ENCODE measurements around the gene IDE.
"Not testable (repeated sequence)": the region's sequence is repeated elsewhere in the genome, so short reads cannot be mapped to it uniquely, and the experiment has no call there.

The IDE gene

DNA sequence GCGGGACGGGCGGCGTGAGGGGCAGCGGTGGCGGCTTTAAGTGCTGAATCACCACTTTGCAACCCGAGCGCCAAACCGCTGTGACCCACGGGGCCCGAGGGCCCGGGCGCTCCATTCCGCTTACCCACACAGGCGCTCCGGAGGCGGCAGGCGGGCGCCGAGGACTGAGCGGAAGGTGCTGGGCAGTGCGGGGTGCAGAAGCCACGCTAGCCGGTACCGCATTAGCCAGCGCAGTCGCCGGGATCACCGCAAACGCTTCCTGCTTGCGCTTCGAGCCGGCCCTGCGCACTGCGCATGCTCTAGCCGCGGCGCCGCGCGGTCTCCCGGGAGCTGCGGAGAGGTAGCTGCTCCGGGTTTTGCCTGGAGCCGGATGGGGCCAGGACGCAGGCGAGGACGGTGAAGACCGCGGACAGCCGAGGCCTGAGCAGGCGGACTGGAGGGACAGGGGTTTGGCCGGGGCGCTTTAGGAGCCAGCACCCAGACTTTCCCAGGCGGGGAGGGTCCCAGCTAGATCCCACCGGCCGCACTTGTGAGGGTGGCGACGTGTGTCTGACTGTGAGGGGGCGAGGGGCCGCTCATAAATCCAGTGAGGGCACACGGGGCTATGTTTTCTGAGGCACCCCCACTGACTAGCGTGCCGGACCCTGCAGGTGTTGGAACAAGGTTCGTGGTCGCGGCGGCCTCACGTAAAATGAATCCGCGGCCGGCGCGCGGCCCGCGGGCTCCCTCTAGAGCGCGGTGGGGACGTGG lies at the start of gene IDE:
Gene IDE, minus strand, starts transcription at position 296 of the 750 bp plus-strand sequence. Its CDS starts 74 bp downstream, at position 222.
- peak; percentile 88 to 90 for DNase-seq

- DNase-seq, result no peak
Observed at GRCh38 chr10:92619368-92619767, 45.5 kb upstream of the IDE start.

DNA sequence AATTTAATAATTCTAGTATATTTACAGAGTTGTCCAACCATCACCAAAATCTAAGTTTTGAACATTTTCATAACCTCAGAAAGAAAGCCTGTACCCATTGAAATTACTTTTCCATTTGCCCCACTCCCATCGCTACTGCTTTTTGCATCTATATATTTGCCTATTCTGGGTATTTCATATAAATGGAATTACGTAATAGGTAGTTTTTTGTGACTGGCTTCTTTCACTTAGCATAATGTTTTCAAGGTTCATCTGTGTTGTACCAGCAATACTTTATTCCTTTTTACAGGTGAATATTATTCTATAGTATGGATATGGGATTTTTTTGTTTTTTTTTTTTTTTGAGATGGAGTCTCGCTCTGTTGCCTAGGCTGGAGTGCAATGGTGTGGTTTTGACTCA lies 41.6 kb upstream of the IDE start:
- no peak for DNase-seq

DNA sequence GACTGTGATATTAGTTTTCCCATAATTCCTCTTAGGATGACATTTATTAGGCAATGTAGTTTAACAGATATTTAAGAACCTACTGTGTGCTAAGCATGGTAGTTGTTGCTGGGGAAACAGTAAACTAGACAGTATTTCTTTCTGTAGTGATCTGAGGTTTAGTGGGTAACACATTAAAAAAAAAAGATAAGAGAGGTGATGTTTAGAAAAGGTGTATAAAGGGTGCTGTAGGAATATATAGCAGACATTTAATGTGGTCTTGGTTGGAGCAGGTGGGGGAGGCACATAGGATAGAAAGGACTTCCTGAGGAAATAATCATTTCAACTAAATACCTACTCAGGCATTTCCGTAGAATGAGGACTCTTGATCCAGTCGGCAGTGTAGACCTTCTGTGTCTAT lies 30.9 kb upstream of the IDE start:
- DNase-seq, result no peak

DNA sequence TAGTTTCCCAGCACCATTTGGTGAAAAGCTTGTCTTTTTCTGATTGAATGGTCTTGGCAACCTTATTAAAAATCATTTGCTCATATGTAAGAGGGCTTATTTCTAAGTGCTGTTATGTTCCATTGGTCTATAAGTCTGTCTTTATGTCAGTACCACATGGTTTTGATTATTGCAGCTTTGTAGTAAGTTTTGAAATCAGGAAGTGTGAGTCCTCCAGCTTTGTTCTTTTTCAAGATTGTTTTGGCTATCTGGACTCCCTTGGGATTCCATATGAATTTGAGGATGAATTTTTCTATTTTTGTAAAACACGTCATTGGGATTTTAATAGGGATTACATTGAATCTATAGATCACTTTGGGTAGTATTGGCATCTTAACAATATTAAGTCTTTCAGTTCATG lies 24.4 kb upstream of the IDE start:
- DNase-seq, result no peak

- DNase-seq, result no peak
Observed at GRCh38 chr10:92595505-92595904, 21.6 kb upstream of the IDE start.

DNA sequence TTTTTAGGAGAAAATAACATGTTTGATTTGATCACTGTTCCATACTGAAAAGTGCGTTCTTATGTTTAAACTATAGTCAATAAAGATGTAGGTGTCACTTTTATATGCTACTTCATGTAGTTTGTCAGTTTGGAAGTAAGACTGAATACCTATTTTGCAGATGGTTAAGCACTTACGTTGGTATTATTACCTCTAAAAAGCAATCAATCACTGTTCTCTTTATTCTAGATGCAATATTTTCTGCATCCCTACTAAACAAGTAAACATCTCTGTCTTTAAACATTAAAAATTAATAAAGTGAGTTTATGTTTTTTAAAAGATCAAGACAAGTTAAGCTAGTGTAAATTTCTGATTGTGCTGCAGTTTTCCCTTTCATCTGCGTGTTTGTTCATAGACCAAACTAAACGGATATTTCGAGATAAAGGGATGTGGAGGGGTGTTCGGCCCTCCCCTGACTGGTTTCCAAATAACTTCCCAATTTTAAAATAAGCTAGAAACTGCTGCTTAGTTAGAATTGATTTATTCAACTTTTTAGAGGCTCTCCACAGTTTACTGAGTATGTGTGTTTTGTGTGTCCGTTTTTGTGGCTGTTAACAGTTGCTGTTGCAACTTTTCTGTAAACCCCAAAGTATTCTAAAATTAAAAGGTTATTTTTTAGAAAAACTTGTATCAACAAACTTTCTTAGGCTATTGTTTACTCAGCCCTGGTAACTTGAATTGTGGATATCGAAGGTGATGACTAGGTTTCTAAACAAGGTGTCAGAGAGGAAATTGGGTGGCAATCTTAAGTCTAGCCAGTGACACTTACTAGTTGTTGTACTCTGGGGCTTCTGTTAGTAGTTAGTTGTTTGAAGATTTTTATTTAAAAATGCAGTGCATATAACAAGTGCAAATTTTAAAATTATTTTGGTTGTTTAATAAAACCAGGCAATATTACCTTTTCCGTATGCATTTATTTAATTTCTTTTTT lies 20.0 kb upstream of the IDE start:
- no peak for DNase-seq

DNA sequence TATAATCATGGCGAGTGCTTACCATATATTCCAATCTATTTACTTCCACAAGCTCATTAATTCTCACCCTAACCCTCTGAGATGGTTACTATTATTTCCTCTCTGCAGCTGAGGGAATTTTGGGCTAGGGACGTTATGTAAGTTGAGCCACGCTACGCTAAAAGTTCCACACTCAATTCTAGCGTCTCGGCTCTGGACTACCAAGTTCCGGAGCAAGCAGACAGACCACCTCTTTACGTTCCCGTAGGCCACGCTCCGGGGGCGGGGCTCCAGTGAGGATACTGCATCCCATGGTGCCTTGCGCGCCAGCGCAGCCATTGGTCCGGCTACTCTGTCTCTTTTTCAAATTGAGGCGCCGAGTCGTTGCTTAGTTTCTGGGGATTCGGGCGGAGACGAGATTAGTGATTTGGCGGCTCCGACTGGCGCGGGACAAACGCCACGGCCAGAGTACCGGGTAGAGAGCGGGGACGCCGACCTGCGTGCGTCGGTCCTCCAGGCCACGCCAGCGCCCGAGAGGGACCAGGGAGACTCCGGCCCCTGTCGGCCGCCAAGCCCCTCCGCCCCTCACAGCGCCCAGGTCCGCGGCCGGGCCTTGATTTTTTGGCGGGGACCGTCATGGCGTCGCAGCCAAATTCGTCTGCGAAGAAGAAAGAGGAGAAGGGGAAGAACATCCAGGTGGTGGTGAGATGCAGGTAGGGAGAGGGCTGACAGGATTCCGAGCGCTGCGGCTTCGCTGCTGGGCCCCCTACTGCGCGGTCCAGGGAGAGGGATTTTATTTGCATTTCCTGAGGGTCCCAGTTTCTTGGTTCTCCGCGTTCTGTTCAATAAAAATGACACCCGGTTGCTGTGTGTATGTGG lies 19.1 kb upstream of the IDE start, which contains the start of gene KIF11:
Gene KIF11, plus strand, starts transcription at position 370 of the 858 bp plus-strand sequence. Its CDS starts 246 bp downstream, at position 616.
- DNase-seq, result peak; percentile 98 to 99

GRCh38 chr10:92591550-92592022 lies 17.7 kb upstream of the IDE start:
- peak; percentile 91 to 93 for DNase-seq

DNA sequence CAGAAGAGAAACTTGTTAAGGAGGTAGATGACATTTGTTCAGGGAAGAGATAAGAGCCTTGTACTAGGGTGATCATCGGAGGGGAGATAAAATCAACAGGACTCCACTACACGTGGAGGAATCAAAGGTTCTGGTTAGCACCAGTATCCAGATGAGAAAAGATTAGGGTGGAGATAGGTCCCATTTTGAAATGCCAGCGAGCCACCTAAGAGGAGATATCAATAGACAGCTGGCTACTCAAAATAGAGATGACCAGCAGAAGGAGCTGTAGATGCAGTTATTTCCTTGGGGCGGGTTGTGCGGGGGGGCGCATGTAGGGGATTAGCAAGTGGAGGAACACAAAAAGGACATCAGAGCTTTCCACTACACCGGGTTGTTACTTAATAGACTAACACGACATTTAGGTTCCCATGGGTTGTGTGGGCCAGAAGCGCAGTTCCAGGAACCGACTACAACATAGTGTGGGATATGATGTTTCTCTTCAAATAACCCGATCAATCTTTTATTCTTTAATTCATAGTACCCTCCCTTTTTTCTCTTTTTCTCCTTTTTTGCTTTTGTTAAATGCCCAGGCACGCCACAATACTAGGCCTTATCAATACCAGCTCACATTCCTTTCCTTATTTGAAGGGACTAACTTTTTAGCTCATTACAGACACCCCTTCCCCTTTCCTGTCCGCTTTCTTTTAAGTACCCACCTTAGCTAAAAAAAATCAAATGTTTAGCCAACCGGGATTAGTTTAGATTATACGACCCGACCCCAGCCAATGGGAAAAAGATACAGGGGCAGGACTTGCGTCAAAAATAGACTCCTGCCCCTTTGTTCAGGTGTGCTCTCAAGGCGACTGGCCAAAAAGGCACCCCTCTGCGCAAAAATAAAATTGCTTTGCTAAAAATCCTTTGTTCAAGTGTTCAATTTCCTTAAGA lies 17.0 kb upstream of the IDE start:
- DNase-seq, result peak; percentile 35 to 41

- not testable (repeated sequence) for DNase-seq
Observed at GRCh38 chr10:92582347-92582746, 8.5 kb upstream of the IDE start.

- DNase-seq, result no peak
Observed at GRCh38 chr10:92575961-92576360, 2.1 kb upstream of the IDE start.

DNA sequence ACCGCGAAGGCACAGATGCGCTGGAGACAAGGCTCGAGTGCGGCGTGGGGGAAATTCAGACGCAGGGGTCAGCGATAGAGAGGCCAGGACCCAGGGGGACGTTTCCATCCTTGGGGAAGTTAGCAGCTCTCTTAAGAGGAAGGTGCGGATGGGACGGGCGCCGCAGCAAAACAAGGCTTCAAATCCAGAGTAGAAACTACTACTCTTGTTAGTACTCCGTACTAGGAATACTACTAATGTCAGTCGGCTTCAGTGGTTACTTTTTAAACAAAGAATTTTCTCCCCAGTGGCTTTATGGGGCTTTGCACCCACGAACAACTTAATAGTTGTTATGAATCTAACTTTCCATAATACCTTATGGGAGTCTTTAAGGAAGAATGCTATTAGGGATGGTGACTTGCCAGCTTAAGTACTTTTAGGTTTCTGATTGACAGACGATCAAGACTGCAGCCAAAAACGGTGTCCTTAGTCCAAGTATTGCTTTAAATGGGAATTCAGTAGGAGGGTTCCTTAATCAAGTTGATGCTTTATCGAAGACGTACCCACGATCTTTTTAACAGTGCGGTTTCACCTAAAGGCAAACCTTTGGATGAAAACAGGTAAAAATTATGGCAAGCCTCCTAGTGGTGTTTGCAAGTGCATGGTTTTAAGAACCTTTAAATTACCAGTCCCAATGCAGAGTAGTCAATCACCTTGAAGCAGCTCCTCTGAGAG lies 812 bp upstream of the IDE start:
- DNase-seq, result no peak

- peak; percentile 58 to 60 for DNase-seq
Observed at GRCh38 chr10:92573091-92573797, 649 bp downstream of the IDE start.

DNA sequence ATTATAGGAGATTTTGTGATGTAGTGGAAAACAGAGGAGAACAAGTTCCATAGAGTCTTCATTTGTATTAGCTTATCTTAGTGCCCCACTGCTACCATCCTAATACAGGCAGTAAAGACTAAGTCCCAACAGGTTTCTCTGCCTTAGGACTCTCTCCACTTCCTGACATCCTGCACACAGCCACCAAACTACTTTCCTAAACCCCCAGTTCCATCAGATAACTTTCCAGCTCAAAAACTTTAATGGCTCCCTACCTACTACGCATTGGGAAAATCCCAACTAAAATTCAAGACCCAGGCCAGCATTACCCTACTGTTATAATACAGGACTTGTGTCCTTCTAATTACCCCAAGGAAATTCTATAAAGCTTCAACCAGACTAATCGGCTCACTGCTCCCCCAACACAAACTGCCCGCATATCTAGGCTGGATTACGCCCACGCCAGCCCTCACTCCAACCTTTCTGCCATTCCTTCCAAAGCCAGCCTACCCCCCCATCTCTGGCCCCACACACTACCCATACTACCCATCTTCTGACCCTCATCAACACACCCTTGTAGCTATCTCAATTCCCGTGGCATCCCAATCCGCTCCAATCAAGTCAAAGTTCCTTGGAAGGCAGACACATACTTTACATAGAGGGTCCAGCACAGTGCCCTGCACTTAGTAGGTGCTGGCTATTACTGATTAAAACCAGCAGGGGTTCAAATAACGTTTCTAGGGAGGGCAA lies 1.4 kb downstream of the IDE start:
- DNase-seq, result peak in 1 of 2 experiments; percentile 22

DNA sequence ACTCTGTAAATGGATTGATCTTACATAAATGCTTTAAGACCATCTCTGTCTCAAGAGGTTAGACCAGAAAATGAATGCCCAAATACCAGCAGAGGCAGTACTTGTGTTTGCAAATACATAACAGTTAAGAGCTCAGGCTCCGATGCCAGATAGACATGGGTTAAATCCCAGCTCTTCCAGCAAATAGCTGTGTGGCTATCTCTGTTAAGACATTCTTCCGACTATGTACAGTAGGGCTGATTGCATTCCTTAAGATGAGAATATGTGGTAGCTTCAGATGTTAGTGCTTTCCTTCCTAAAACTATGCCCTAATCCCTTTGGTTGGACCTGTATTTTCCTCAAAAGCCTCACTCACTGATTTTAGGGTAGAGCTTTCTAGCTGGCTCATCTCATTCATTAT lies 2.2 kb downstream of the IDE start:
- no peak for DNase-seq

GRCh38 chr10:92569663-92570062 lies 4.2 kb downstream of the IDE start:
- not testable (repeated sequence) for DNase-seq

DNA sequence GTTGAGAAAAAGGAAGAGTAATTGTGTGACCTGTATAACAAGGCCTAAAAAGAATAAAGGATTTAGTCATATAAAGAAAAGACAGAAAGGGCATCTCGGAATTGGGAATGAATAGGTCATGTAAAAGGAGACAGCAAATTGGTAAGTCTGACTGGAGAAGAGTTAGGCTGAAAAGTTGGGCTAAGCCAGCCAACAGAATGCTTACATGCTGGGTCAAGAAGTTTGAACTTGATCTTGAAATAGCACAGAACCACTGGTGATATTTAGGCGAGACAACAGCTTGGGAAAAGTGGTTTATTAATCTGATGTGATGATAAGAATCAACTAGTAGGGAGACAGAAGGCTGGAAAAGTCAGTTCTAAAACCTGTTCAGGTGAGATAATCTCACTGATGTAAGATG lies 4.8 kb downstream of the IDE start:
- DNase-seq, result no peak

GRCh38 chr10:92567952-92568600 lies 5.8 kb downstream of the IDE start:
- no peak for DNase-seq

All from activated T-cell treated with anti-CD3 and anti-CD28 coated beads, Interleukin-2, amount 50 U/mL, for 48 hours (primary cell).